Heart left ventricle (tissue), 16 donors: ENCODE measurements around the gene UBE2K. TPM values are rescaled to one million over a fixed set of nuclear protein-coding genes. Genes with fewer than 3 reads are reported as not detected.
A peak's percentile ranks its signal among the peaks of the same experiment; 100 is the strongest.
"Not testable (repeated sequence)": the region's sequence is repeated elsewhere in the genome, so short reads cannot be mapped to it uniquely, and the experiment has no call there.

Experiments
- ATAC-seq, 4 donors: fragments of 200-7000 bp; cut with Tn5 transposase; one replicate each; pipeline ENCODE4 v1.9.1; 2020 to 2022; ENCODE audit warnings: moderate library complexity in 4 of 4, mild to moderate bottlenecking in 3 of 4, moderate number of reproducible peaks in 1 of 4
- DNase-seq, 5 donors: peaks; one replicate each; pipeline ENCODE4 v3.0.0-alpha.2; 2020
- H3K27ac ChIP-seq, 12 donors: fragments of 200-600 bp; sonication (generic) in 4 of 12; one replicate each; pipeline versions ENCODE4 v1.5.0 to v1.8.0; 2016 to 2022; ENCODE audit warnings: mild to moderate bottlenecking in 2 of 12
- H3K27me3 ChIP-seq, 9 donors: fragments of 200-600 bp; sonication (generic) in 2 of 9; one replicate each; pipeline versions ENCODE4 v1.5.1 to v1.8.0; 2016 to 2022; ENCODE audit warnings: mild to moderate bottlenecking in 3 of 9
- H3K36me3 ChIP-seq, 9 donors: fragments of 200-600 bp; sonication (generic) in 2 of 9; one replicate each; pipeline versions ENCODE4 v1.5.0 to v1.8.0; 2018 to 2022; ENCODE audit warnings: mild to moderate bottlenecking in 2 of 9
- H3K4me1 ChIP-seq, 12 donors: fragments of 200-600 bp; sonication (generic) in 4 of 12; one replicate each; pipeline versions ENCODE4 v1.5.0 to v1.8.0; 2016 to 2022; ENCODE audit warnings: mild to moderate bottlenecking in 3 of 12
- H3K4me3 ChIP-seq, 12 donors: fragments of 200-600 bp; sonication (generic) in 4 of 12; one replicate each; pipeline versions ENCODE4 v1.5.0 to v1.8.0; 2017 to 2022; ENCODE audit warnings: mild to moderate bottlenecking in 9 of 12, moderate library complexity in 4 of 12
- H3K9me3 ChIP-seq, 12 donors: fragments of 200-600 bp; sonication (generic) in 4 of 12; one replicate each; pipeline versions ENCODE4 v1.5.0 to v1.8.0; 2016 to 2022; ENCODE audit warnings: mild to moderate bottlenecking in 1 of 12
- CTCF ChIP-seq, 12 donors: fragments of 200-600 bp; sonication (generic) in 4 of 12; IDR thresholded peaks; one replicate each; pipeline versions ENCODE4 v1.5.0 to v1.8.0; 2018 to 2022; ENCODE audit warnings: antibody characterized with exemption in 12 of 12, mild to moderate bottlenecking in 5 of 12
- POLR2A ChIP-seq, 2 donors: fragments of 450-650 bp; IDR thresholded peaks; one replicate each; pipeline ENCODE4 v1.6.1; 2017; ENCODE audit warnings: antibody characterized with exemption in 2 of 2, mild to moderate bottlenecking in 2 of 2, moderate library complexity in 2 of 2
- WGBS, 4 donors: extraction: QIAGEN DNeasy Blood & Tissue Kit in 2 of 4; methylation state at CpG; one replicate each; pipeline versions ENCODE4 v1.1.5 to v1.1.7; 2013 to 2018; 5-methylcytosine and 5-hydroxymethylcytosine counted together
- intact Hi-C, 10 donors: fragments of 100-400 bp; cut with DNase I; formaldehyde crosslinking; loops; one replicate each; pipeline versions ENCODE4 v1.11.1 to v1.14.2; 2022
- polyA plus RNA-seq, 2 donors: library from polyadenylated mRNA; stranded (reverse); fragments of 200-250 nt; gene quantifications; one replicate each; pipeline ENCODE4 v1.2.3, GENCODE V29; 2013
- total RNA-seq, 9 donors: library from RNA; depleted of rRNA in 2 of 9; stranded (reverse); fragments of >200 nt in 2 of 9; fragmentation: NEBNext Ultra II Directional in 3 of 9; extraction: Animal tissue kit (Norgen Biotek cat#: 25700) in 3 of 9; gene quantifications; one replicate each; pipeline versions ENCODE4 v1.1.0 to v1.2.4, GENCODE V29; 2016 to 2023
- donor health status: ischemic (EF 13 %, LVEDD 7.1; RV severe dilation, severe dysfunction).
- donor health status: healthy with polysubstance abuse.
- donor health status: DM: no; HTN: yes; CAD: no.
- donor health status: DM: no; HTN: no; CAD: no.
- donor health status: ischemic (EF 25% LVEDD 6.9; RV normal size, moderate dysfunction).
- donor health status: ischemic (EF 25% LVEDD 5.7; RV mildly dilated, moderate dysfunction).
- donor health status: healthy.
- donor health status: DM: yes; HTN: yes; CAD: no.
- donor health status: ischemic (EF 35%, LVEDD 5.7; RV mildly dilated, moderate dysfunction).
- donor health status: nonischemic (EF 11% LVEDD 7.7; RV severe dilation, severe dysfunction).
- donor health status: DM: yes; HTN: yes; CAD: no.
- donor health status: PGD.
- donor health status: ischemic (EF 29% LVEDD 5.4; RV normal size, mild dysfunction).
- donor health status: nonischemic (EF 23%, LVEDD 6.1; RV moderate dilation, normal function).

Gene UBE2K
- total and polyA plus RNA-seq, 11 donors: 17.9 to 66.9 (median 52.5) TPM

DNA sequence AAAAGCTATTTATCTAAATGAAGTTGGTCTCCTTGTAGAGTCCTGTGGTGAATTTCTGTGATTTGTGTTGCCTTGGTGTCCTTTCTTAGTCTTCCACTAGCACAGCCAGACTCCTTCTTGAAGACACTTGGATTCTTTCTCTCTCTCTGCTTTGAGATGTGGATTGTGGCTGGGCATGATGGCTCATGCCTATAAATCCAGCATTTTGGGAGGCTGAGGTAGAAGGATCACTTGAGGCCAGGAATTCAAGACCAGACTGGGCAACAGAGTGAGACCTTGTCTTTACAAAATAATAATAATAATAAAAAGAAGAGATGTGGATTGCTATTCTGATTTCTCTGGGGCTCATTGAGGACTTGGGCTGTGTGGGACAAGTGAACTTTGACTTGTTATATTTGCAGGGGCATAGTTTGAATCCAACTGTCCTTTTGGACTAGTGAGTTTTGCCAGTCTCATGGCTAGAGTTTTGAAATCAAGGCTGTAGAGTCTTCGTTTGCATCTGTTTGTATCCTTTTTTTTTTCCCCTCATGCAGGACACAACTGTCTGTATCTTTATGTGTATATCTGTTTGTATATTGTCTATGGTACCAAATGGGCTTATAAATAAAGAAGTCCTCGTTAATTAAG, 48.2 kb upstream of the UBE2K start:
- TF ChIP-seq POLR2A (IDR thresholded peaks at IDR 0.05) (no peak), CTCF (IDR thresholded peaks at IDR 0.05) (no peak)
- Histone ChIP-seq H3K27ac (no peak overlapping the region), H3K36me3 (no peaks in the 10 kb centered on the region), H3K4me3 (no peak overlapping the region), H3K9me3 (no peaks in the 10 kb centered on the region), H3K4me1 (no peaks in the 10 kb centered on the region), H3K27me3 (no peaks in the 10 kb centered on the region)
- intact Hi-C loops: loop anchor here in 2 of 10 donors (10.0 kb wide), 1 partner anchor 175 kb away; no protein-coding TSS in a partner anchor
- DNase-seq (no peak), ATAC-seq (no peak)
- WGBS, 4 donors: 77 to 87% (median 82%) methylated on average over 2 of the region's 2 CpGs

DNA sequence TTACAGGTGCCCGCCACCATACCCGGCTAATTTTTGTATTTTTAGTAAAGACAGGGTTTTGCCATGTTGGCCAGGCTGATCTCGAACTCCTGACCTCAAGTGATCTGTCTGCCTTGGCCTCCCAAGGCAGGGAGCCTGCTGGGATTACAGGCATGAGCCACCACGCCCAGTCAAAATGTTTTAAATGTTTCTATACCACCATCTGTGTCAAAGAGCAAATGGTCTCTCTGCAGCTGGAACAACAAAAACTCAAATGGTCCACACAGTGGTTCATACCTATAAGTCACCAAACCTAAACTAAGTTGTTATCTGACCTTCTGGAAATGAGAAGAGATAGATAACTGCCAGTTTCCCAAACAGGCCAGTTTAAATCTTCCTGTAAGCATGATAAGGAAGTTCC, 46.4 kb upstream of the UBE2K start:
- H3K27me3 ChIP-seq, H3K4me1 ChIP-seq, ATAC-seq, H3K4me3 ChIP-seq, H3K9me3 ChIP-seq, H3K36me3 ChIP-seq, DNase-seq, H3K27ac ChIP-seq: not testable (repeated sequence)
- intact Hi-C loops: loop anchor here in 2 of 10 donors (10.0 kb wide), 1 partner anchor 177 kb away; no protein-coding TSS in a partner anchor
- 93 to 96% (median 93%) methylated on average over 4 of the region's 4 CpGs for WGBS, 4 donors

GRCh38 chr4:39655211-39655610, 42.7 kb upstream of the UBE2K start:
- peak overlapping the region in 1 of 12 donors; percentile 7 for H3K27ac ChIP-seq
- H3K27me3 ChIP-seq: no peaks in the 10 kb centered on the region
- ATAC-seq (no peak), DNase-seq (no peak)
- H3K36me3 ChIP-seq: no peaks in the 10 kb centered on the region
- H3K9me3 ChIP-seq: no peaks in the 10 kb centered on the region
- H3K4me3 ChIP-seq: no peak overlapping the region
- no peaks in the 10 kb centered on the region for H3K4me1 ChIP-seq
- intact Hi-C loops: loop anchor here in 2 of 10 donors (10.0 kb wide), 1 partner anchor 180 kb away; no protein-coding TSS in a partner anchor
- TF ChIP-seq CTCF (IDR thresholded peaks at IDR 0.05) (no peak), POLR2A (IDR thresholded peaks at IDR 0.05) (no peak)

DNA sequence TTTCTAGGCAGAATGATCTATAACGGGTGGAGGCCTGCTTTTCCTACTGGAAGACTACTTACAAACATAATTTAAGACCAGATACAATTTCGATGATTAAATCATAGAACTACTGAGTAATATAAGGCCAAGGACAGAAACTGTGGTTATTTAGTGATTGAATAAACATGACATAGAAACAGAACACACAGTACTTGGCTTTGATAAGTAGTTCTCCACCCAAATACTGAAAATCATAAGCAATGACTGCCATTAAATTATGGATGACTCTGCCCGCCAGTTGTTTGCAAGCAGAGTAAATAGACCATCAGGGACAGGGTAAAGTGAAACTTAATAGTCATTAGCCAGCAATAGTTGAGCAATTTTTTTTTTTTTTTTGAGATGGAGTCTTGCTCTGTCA, 42.1 kb upstream of the UBE2K start:
- Histone ChIP-seq H3K27ac (no peak overlapping the region), H3K4me1 (no peaks in the 10 kb centered on the region), H3K9me3 (no peaks in the 10 kb centered on the region), H3K27me3 (no peaks in the 10 kb centered on the region), H3K36me3 (no peaks in the 10 kb centered on the region), H3K4me3 (no peak overlapping the region)
- DNase-seq (no peak), ATAC-seq (peak in 3 of 4 donors; percentile 26 to 49 (median 43))
- 86 to 93% (median 87%) methylated on average over 3 of the region's 3 CpGs for WGBS, 4 donors
- TF ChIP-seq CTCF (IDR thresholded peaks at IDR 0.05) (no peak), POLR2A (IDR thresholded peaks at IDR 0.05) (no peak)
- intact Hi-C loops: loop anchor here in 2 of 10 donors (10.0 kb wide), 1 partner anchor 181 kb away; no protein-coding TSS in a partner anchor

DNA sequence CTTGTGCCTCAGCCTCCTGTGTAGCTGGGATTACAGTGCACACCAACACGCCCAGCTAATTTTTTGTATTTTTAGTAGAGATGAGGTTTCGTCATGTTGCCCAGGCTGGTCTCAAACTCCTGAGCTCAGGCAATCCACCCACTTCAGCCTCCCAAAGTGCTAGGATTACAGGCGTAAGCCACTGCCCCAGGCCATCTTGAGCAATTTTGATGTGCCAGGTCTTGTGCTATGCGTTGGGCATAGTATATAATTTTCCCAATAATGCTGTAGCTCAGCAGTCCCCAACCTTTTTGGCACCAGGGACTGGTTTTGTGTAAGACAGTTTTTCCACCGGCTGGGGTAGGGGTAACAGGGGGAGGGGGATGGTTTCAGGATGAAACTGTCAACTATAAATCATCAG, 41.3 kb upstream of the UBE2K start:
- not testable (repeated sequence) for H3K4me3 ChIP-seq, DNase-seq, H3K4me1 ChIP-seq, H3K27me3 ChIP-seq, ATAC-seq, H3K36me3 ChIP-seq, H3K27ac ChIP-seq, H3K9me3 ChIP-seq
- intact Hi-C loops: loop anchor here in 2 of 10 donors (10.0 kb wide), 1 partner anchor 182 kb away; no protein-coding TSS in a partner anchor
- 89 to 97% (median 93%) methylated on average over 5 of the region's 5 CpGs for WGBS, 4 donors
